Suprapubic skin (tissue), 4 donors: ENCODE results near the gene OR6C74. TPM values are rescaled to one million over a fixed set of nuclear protein-coding genes. Genes with fewer than 3 reads are reported as not detected.

Experiments
- DNase-seq, 2 donors: peaks; one replicate each; pipeline ENCODE4 v3.0.0-alpha.2; 2019; ENCODE audit warnings: low spot score in 2 of 2
- H3K27ac ChIP-seq: fragments of 200-600 bp; sonication (generic); one replicate; pipeline ENCODE4 v1.5.1; 2019
- H3K27me3 ChIP-seq: fragments of 200-600 bp; sonication (generic); one replicate; pipeline ENCODE4 v1.5.1; 2019
- H3K36me3 ChIP-seq: fragments of 200-600 bp; sonication (generic); one replicate; pipeline ENCODE4 v1.5.1; 2019
- H3K4me1 ChIP-seq: fragments of 200-600 bp; sonication (generic); one replicate; pipeline ENCODE4 v1.5.1; 2019
- H3K4me3 ChIP-seq: fragments of 200-600 bp; sonication (generic); one replicate; pipeline ENCODE4 v1.5.1; 2019; ENCODE audit warnings: mild to moderate bottlenecking
- H3K9me3 ChIP-seq: fragments of 200-600 bp; sonication (generic); one replicate; pipeline ENCODE4 v1.5.1; 2019
- CTCF ChIP-seq, 2 donors: fragments of 200-600 bp in 1 of 2; fragments of 450-650 bp in 1 of 2; sonication (generic) in 1 of 2; IDR thresholded peaks; one replicate each; pipeline ENCODE4 v1.5.1; 2016 to 2019; ENCODE audit warnings: antibody characterized with exemption in 2 of 2, mild to moderate bottlenecking in 1 of 2, moderate library complexity in 1 of 2
- EP300 ChIP-seq: sonication (generic); formaldehyde crosslinking; IDR thresholded peaks from one replicate; pipeline ENCODE4 v1.6.1; 2017; ENCODE audit warnings: antibody characterized with exemption
- POLR2A ChIP-seq, 2 donors: fragments of 450-650 bp; IDR thresholded peaks; one replicate each; pipeline ENCODE4 v1.6.1; 2017; ENCODE audit warnings: antibody characterized with exemption in 2 of 2, mild to moderate bottlenecking in 2 of 2, moderate library complexity in 2 of 2
- POLR2AphosphoS5 ChIP-seq, 3 donors: sonication (generic); formaldehyde crosslinking; IDR thresholded peaks; one replicate each; pipeline ENCODE4 v1.6.1; 2017; ENCODE audit warnings: antibody characterized with exemption in 3 of 3
- WGBS: methylation state at CpG from one replicate; pipeline ENCODE4 v1.1.5; 2018; 5-methylcytosine and 5-hydroxymethylcytosine counted together
- total RNA-seq, 4 donors: library from RNA; depleted of rRNA; stranded (reverse); fragments of >200 nt; gene quantifications; one replicate each; pipeline ENCODE4 v1.1.0, GENCODE V29; 2016

The OR6C74 gene
- total RNA-seq, 4 donors from 2014 or later: not detected

DNA sequence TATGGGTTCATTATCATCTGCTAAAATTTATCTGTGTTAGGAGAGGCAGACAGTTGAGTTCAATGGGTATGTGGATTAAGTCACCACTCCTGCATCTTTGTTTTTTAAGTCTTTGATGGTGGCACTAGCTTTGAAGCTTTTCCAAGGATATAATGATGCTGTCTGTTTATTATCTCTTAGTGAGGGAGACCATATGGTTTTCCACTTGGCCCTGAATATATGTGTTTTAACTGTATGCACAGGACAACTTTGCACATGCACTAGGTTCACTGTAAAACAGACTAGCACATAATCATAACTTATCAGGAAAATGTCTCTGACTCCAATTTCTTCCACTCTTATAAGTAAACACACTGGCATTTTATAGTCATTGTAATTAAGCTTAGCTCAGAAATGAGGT, 8.9 kb downstream of the OR6C74 start:
- no peak overlapping the region for H3K27ac ChIP-seq
- TF ChIP-seq POLR2AphosphoS5 (IDR thresholded peaks at IDR 0.05): no peak
- H3K4me3 ChIP-seq: no peak overlapping the region
- no peak for DNase-seq
- no peaks in the 10 kb centered on the region for H3K36me3 ChIP-seq
- no peaks in the 10 kb centered on the region for H3K4me1 ChIP-seq
- H3K9me3 ChIP-seq: peaks cover 2% of the 10 kb centered on the region
- H3K27me3 ChIP-seq: no peaks in the 10 kb centered on the region

DNA sequence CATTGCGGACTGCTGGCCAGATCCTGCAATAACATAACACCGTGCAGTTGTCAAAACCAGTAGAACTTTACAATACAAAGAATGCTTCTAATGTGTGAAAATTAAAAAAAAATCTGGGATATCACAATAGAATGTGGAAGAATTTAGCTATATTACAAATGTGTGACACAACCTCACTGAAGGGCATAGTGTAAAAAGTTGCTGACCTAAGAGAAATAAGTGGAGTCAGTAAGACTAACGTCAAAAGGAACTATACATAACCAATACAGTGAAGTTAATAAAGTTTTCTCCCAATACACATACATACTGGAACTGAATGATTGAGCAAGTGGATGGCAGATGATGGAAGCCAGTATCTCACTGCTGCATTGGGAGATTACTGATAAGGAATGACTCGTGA, 12.4 kb downstream of the OR6C74 start:
- no peak for DNase-seq
- 95% methylated on average over 4 of the region's 4 CpGs for WGBS
- Histone ChIP-seq H3K27ac (no peak overlapping the region), H3K4me3 (no peak overlapping the region), H3K4me1 (no peaks in the 10 kb centered on the region), H3K9me3 (peaks cover 2% of the 10 kb centered on the region), H3K27me3 (no peaks in the 10 kb centered on the region), H3K36me3 (no peaks in the 10 kb centered on the region)
- no peak for TF ChIP-seq EP300
- TF ChIP-seq CTCF (IDR thresholded peaks at IDR 0.05): no peak
- no peak for TF ChIP-seq POLR2A (IDR thresholded peaks at IDR 0.05)
- TF ChIP-seq POLR2AphosphoS5 (IDR thresholded peaks at IDR 0.05): no peak

- Histone ChIP-seq H3K27me3 (no peaks in the 10 kb centered on the region), H3K27ac (no peak overlapping the region), H3K9me3 (peaks cover 2% of the 10 kb centered on the region), H3K4me3 (no peak overlapping the region), H3K36me3 (no peaks in the 10 kb centered on the region), H3K4me1 (no peaks in the 10 kb centered on the region)
- no peak for DNase-seq
- TF ChIP-seq POLR2A (IDR thresholded peaks at IDR 0.05): no peak
- TF ChIP-seq CTCF (IDR thresholded peaks at IDR 0.05): no peak
- TF ChIP-seq EP300: no peak
- TF ChIP-seq POLR2AphosphoS5 (IDR thresholded peaks at IDR 0.05): no peak
- 62% methylated on average over 2 of the region's 2 CpGs for WGBS
Observed at GRCh38 chr12:55258303-55258702, 13.9 kb downstream of the OR6C74 start.

GRCh38 chr12:55280991-55281390, 36.6 kb downstream of the OR6C74 start:
- Histone ChIP-seq H3K27me3 (no peaks in the 10 kb centered on the region), H3K4me3 (no peak overlapping the region), H3K27ac (no peak overlapping the region), H3K4me1 (no peaks in the 10 kb centered on the region), H3K9me3 (no peaks in the 10 kb centered on the region), H3K36me3 (no peaks in the 10 kb centered on the region)
- WGBS: 44% methylated on average over 2 of the region's 2 CpGs
- no peak for DNase-seq
- TF ChIP-seq POLR2AphosphoS5 (IDR thresholded peaks at IDR 0.05): no peak
- TF ChIP-seq CTCF (IDR thresholded peaks at IDR 0.05): no peak
- TF ChIP-seq POLR2A (IDR thresholded peaks at IDR 0.05): no peak
- TF ChIP-seq EP300: no peak

DNA sequence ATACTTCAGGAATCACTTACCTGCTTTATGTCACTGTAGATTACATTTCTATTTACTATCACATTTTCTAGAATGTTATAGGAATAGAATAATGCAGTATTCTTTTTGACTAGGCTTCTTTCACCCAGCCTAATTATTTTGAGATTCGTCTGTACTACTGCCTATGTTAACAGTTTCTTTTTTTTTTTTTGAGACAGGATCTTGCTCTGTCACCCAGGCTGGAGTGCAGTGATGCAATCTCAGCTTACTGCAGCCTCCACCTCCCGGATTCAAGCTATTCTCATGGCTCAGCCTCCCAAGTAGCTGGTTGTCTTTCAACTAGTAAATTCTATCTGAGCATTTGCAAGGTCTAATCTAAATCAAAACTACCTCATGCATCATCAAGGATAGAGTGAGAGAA, 45.6 kb downstream of the OR6C74 start:
- 47% methylated on average over 2 of the region's 2 CpGs for WGBS
- H3K4me3 ChIP-seq: no peak overlapping the region
- no peak overlapping the region for H3K27ac ChIP-seq
- no peaks in the 10 kb centered on the region for H3K27me3 ChIP-seq
- H3K4me1 ChIP-seq: no peaks in the 10 kb centered on the region
- TF ChIP-seq CTCF (IDR thresholded peaks at IDR 0.05): no peak
- no peak for TF ChIP-seq POLR2AphosphoS5 (IDR thresholded peaks at IDR 0.05)
- no peak for TF ChIP-seq POLR2A (IDR thresholded peaks at IDR 0.05)
- TF ChIP-seq EP300: no peak
- no peaks in the 10 kb centered on the region for H3K9me3 ChIP-seq
- H3K36me3 ChIP-seq: no peaks in the 10 kb centered on the region
- DNase-seq: no peak

Other genes starting within 250 kb of the OR6C74 start
- gene NEUROD4, start 224.6 kb upstream of the OR6C74 start, total RNA-seq: not detected
- gene OR9K2, start 118.2 kb upstream of the OR6C74 start, total RNA-seq: not detected
- not detected for gene OR10A7, start 23.6 kb upstream of the OR6C74 start, total RNA-seq
- not detected for gene OR6C6, start 52.0 kb downstream of the OR6C74 start, total RNA-seq
- not detected for gene OR6C1, start 69.7 kb downstream of the OR6C74 start, total RNA-seq
- not detected for gene OR6C3, start 86.1 kb downstream of the OR6C74 start, total RNA-seq
- gene OR6C75, start 118.4 kb downstream of the OR6C74 start, total RNA-seq: not detected
- not detected for gene OR6C65, start 155.9 kb downstream of the OR6C74 start, total RNA-seq
- not detected for gene OR6C76, start 181.6 kb downstream of the OR6C74 start, total RNA-seq
- gene OR6C2, start 199.5 kb downstream of the OR6C74 start, total RNA-seq: 1 to 10 TPM in 1 of 4 donors, not detected in 3; 1.3 TPM
- gene OR6C70, start 225.5 kb downstream of the OR6C74 start, total RNA-seq: not detected
- not detected for gene OR6C68, start 247.8 kb downstream of the OR6C74 start, total RNA-seq